Measurements from ENCODE around the gene ILF2. TPM values are rescaled to one million over a fixed set of nuclear protein-coding genes. Genes with fewer than 3 reads are reported as not detected.

ILF2 gene
- total RNA-seq, 2 experiments from 2014 or later = 141 to 142 TPM

GRCh38 chr1:153614189-153614900 lies 56.4 kb downstream of the ILF2 start:
- ATAC-seq (ENCODE audit: low read depth) (no peak), DNase-seq (no peak)
- POLR2A ChIA-PET = interaction anchor here (1.0 kb wide), 1 partner anchor 82 kb away, joined by 3 read pairs; no protein-coding TSS in a partner anchor
- no peak overlapping the region for H3K4me3 Mint-ChIP-seq
- H3K9me3 Mint-ChIP-seq = no peaks in the 10 kb centered on the region
- no peaks in the 10 kb centered on the region for H3K36me3 Mint-ChIP-seq
- peaks cover 4% of the 10 kb centered on the region for H3K27me3 Mint-ChIP-seq
- H3K27ac Mint-ChIP-seq = no peak overlapping the region
- H3K4me1 Mint-ChIP-seq = no peaks in the 10 kb centered on the region

GRCh38 chr1:153613406-153613805 lies 57.4 kb downstream of the ILF2 start:
- DNase-seq (no peak), ATAC-seq (ENCODE audit: low read depth) (no peak)
- Mint-ChIP-seq H3K27me3 (peaks cover 4% of the 10 kb centered on the region), H3K9me3 (no peaks in the 10 kb centered on the region), H3K36me3 (no peaks in the 10 kb centered on the region), H3K4me1 (no peaks in the 10 kb centered on the region), H3K27ac (no peak overlapping the region), H3K4me3 (no peak overlapping the region)
- POLR2A ChIA-PET = interaction anchor here (2.0 kb wide), 1 partner anchor 21 kb away, joined by 7 read pairs; the partner anchor contains the start of gene CHTOP

GRCh38 chr1:153612755-153613331 lies 58.0 kb downstream of the ILF2 start, which contains the start of gene S100A16:
TSS of gene S100A16 (minus strand) at chr1:153613137. CDS start at chr1:153608151, 4,986 bp downstream.
- H3K4me3 Mint-ChIP-seq = no peak within 1 kb of the TSS
- ATAC-seq (ENCODE audit: low read depth) (no peak), DNase-seq (no peak)
- no peak within 1 kb of the TSS for H3K27ac Mint-ChIP-seq
- no peaks in the 10 kb centered on the region for H3K36me3 Mint-ChIP-seq
- no peaks in the 10 kb centered on the region for H3K9me3 Mint-ChIP-seq
- H3K4me1 Mint-ChIP-seq = no peaks in the 10 kb centered on the region
- peaks cover 4% of the 10 kb centered on the region for H3K27me3 Mint-ChIP-seq
- POLR2A ChIA-PET = interaction anchor here (0.6 to 2.0 kb wide), 2 partner anchors 21 to 41 kb away, joined by 3 to 7 read pairs; partner anchors contain the start of gene CHTOP

GRCh38 chr1:153612111-153612754 lies 58.6 kb downstream of the ILF2 start:
- H3K4me3 Mint-ChIP-seq = no peak overlapping the region
- POLR2A ChIA-PET = interaction anchor here (0.6 to 2.0 kb wide), 2 partner anchors 22 to 40 kb away, joined by 3 to 7 read pairs; partner anchors contain the start of gene CHTOP
- H3K9me3 Mint-ChIP-seq = no peaks in the 10 kb centered on the region
- ATAC-seq (ENCODE audit: low read depth) = no peak
- no peaks in the 10 kb centered on the region for H3K36me3 Mint-ChIP-seq
- no peak overlapping the region for H3K27ac Mint-ChIP-seq
- DNase-seq = no peak
- H3K4me1 Mint-ChIP-seq = no peaks in the 10 kb centered on the region
- H3K27me3 Mint-ChIP-seq = peaks cover 4% of the 10 kb centered on the region

Small RNA genes lying within 50 kb of the gene (microRNA-seq; reads per million reads assigned to microRNA genes)
- not detected for gene MIR8083

Other genes starting within 250 kb of the ILF2 start
- gene S100A7, start 210.3 kb downstream of the ILF2 start, total RNA-seq = not detected
- gene S100A6, start 135.0 kb downstream of the ILF2 start, total RNA-seq = 100 to 1,000 TPM; 365 to 373 TPM
- gene S100A5, start 130.1 kb downstream of the ILF2 start, total RNA-seq = 1 to 10 TPM; 2.2 to 2.7 TPM
- 100 to 1,000 TPM; 385 to 394 TPM for gene S100A4, start 125.2 kb downstream of the ILF2 start, total RNA-seq
- gene S100A3, start 121.7 kb downstream of the ILF2 start, total RNA-seq = not detected
- not detected for gene S100A2, start 105.1 kb downstream of the ILF2 start, total RNA-seq
- not detected for gene S100A16, start 57.9 kb downstream of the ILF2 start, total RNA-seq
- gene S100A14, start 54.7 kb downstream of the ILF2 start, total RNA-seq = not detected
- 1 to 10 TPM; 4.8 to 5.3 TPM for gene S100A13, start 43.5 kb downstream of the ILF2 start, total RNA-seq
- gene S100A1, start 42.6 kb downstream of the ILF2 start, total RNA-seq = not detected
- 100 to 1,000 TPM in 1 of 2 experiments, 10 to 100 TPM in 1; 98.1 to 105 TPM for gene CHTOP, start 36.9 kb downstream of the ILF2 start, total RNA-seq
- gene SNAPIN, start 12.3 kb downstream of the ILF2 start, total RNA-seq = 10 to 100 TPM; 37.9 TPM
- gene NPR1, start 7.7 kb upstream of the ILF2 start, total RNA-seq = not detected
- gene INTS3, start 57.1 kb upstream of the ILF2 start, total RNA-seq = 10 to 100 TPM; 53.6 to 57.2 TPM
- 10 to 100 TPM; 38.9 to 44.0 TPM for gene SLC27A3, start 104.4 kb upstream of the ILF2 start, total RNA-seq